H1 (cell line): ENCODE results near the gene MTFR1L. TPM values are rescaled to one million over a fixed set of nuclear protein-coding genes. Genes with fewer than 3 reads are reported as not detected.

Source experiments
- ATF3 ChIP-seq: IDR thresholded peaks from 2 replicates; pipeline ENCODE4 v1.6.1; 2011; ENCODE audit warnings: low read depth, mild to moderate bottlenecking, low read length; ENCODE audit not compliant: insufficient read depth
- BACH1 ChIP-seq: IDR thresholded peaks from 2 replicates; pipeline ENCODE4 v1.6.1; 2012; ENCODE audit warnings: low read length, improper control_type of control experiment
- CBX5 ChIP-seq: fragments of 300-800, 300-1000 bp; sonication (generic); IDR thresholded peaks from 2 replicates; pipeline ENCODE4 v1.7.1; 2016; ENCODE audit warnings: antibody characterized with exemption, low read length, low read depth
- CHD7 ChIP-seq: fragments of 300-600 bp; sonication (generic); IDR thresholded peaks from 2 replicates; pipeline ENCODE4 v1.7.1; 2012; ENCODE audit warnings: low read length, moderate library complexity, mild to moderate bottlenecking, inconsistent platforms; ENCODE audit not compliant: insufficient replicate concordance
- EGR1 ChIP-seq: IDR thresholded peaks from 2 replicates; pipeline ENCODE4 v1.6.1; 2011; ENCODE audit warnings: low read depth, low read length, borderline replicate concordance
- PHF8 ChIP-seq: fragments of 200-600 bp; sonication (generic); conservative IDR thresholded peaks from 2 replicates; pipeline ENCODE4 v1.7.1; 2012; ENCODE audit warnings: low read depth, mild to moderate bottlenecking, inconsistent platforms, low read length, moderate library complexity
- POLR2A ChIP-seq, 2 experiments: IDR thresholded peaks; 1 replicate in 1 of 2; 2 replicates in 1 of 2; pipeline ENCODE4 v1.6.1; 2011; ENCODE audit warnings: low read depth in 2 of 2, low read length in 2 of 2, mild to moderate bottlenecking in 2 of 2; ENCODE audit errors: control extremely low read depth in 1 of 2
- TCF12 ChIP-seq: IDR thresholded peaks from 2 replicates; pipeline ENCODE4 v1.6.1; 2011; ENCODE audit warnings: low read depth, mild to moderate bottlenecking, low read length
- YY1 ChIP-seq: IDR thresholded peaks from 2 replicates; pipeline ENCODE4 v1.6.1; 2011; ENCODE audit warnings: low read depth, mild to moderate bottlenecking, low read length
- polyA plus RNA-seq, 7 experiments: library from polyadenylated mRNA; depleted of rRNA in 3 of 7; stranded (reverse) in 5 of 7; unstranded in 2 of 7; fragments of >200 nt in 5 of 7; fragments of 200-250 nt in 2 of 7; gene quantifications; 1 replicate in 5 of 7; 2 replicates in 1 of 7; 4 replicates in 1 of 7; pipeline versions ENCODE4 v1.2.1 to v1.2.3, GENCODE V29; 2011 to 2013; ENCODE audit warnings: missing spikeins in 2 of 7, mixed read lengths in 2 of 7
- total RNA-seq: library from RNA; stranded (reverse); fragmentation: NEBNext Ultra II Directional; extraction: Animal tissue kit (Norgen Biotek cat#: 25700); gene quantifications from 2 replicates; pipeline ENCODE4 v1.2.1, GENCODE V29; 2021

Gene MTFR1L
- total and polyA plus RNA-seq, 2 of the 8 experiments (the other 6 are each of a cell fraction or from before 2014, with no cell fraction given) = 20.8 to 23.1 TPM

GRCh38 chr1:25870614-25871013, 50.9 kb downstream of the MTFR1L start (continued):
- TF ChIP-seq ATF3 = no peak
- no peak for TF ChIP-seq CBX5
- no peak for TF ChIP-seq POLR2A (IDR thresholded peaks at IDR 0.05; ENCODE audit: control extremely low read depth in 1 of 2, low read depth in 2 of 2, low read length in 2 of 2)
- no peak for TF ChIP-seq YY1
- TF ChIP-seq CHD7 = no peak
- no peak for TF ChIP-seq EGR1
- TF ChIP-seq BACH1 = no peak
- no peak for TF ChIP-seq PHF8
- TF ChIP-seq TCF12 = no peak
